Mucosa of gallbladder (tissue), 1 donor: ENCODE measurements around the gene STK38. TPM values are rescaled to one million over a fixed set of nuclear protein-coding genes. Genes with fewer than 3 reads are reported as not detected.
"Not testable (repeated sequence)": the region's sequence is repeated elsewhere in the genome, so short reads cannot be mapped to it uniquely, and the experiment has no call there.

Experiments used
- DNase-seq: peaks from one replicate; pipeline ENCODE4 v3.0.0-alpha.2; 2020; ENCODE audit warnings: low spot score
- total RNA-seq: library from RNA; stranded (reverse); gene quantifications from one replicate; pipeline ENCODE4 v1.2.1, GENCODE V29; 2021
- donor health status: DM: no; HTN: no; CAD: no.

Gene STK38
- total RNA-seq, 1 donor from 2014 or later = 41.6 TPM

- DNase-seq = no peak
Observed at GRCh38 chr6:36487698-36488097, 59.6 kb downstream of the STK38 start.

- DNase-seq = no peak
Observed at GRCh38 chr6:36484736-36485135, 62.5 kb downstream of the STK38 start.

GRCh38 chr6:36483326-36483725 lies 64.0 kb downstream of the STK38 start:
- not testable (repeated sequence) for DNase-seq

- no peak for DNase-seq
Observed at GRCh38 chr6:36479256-36479655, 68.0 kb downstream of the STK38 start.

GRCh38 chr6:36478051-36478526 lies 69.2 kb downstream of the STK38 start:
- no peak for DNase-seq

- DNase-seq = no peak
Observed at GRCh38 chr6:36469946-36470345, 77.3 kb downstream of the STK38 start.

- no peak for DNase-seq
Observed at GRCh38 chr6:36469148-36469661, 78.1 kb downstream of the STK38 start.

- DNase-seq = no peak
Observed at GRCh38 chr6:36467625-36468024, 79.7 kb downstream of the STK38 start.

GRCh38 chr6:36464233-36464632 lies 83.0 kb downstream of the STK38 start:
- DNase-seq = no peak

- no peak for DNase-seq
Observed at GRCh38 chr6:36463676-36464075, 83.6 kb downstream of the STK38 start.

GRCh38 chr6:36461646-36462045 lies 85.6 kb downstream of the STK38 start:
- no peak for DNase-seq

GRCh38 chr6:36460916-36461315 lies 86.4 kb downstream of the STK38 start:
- no peak for DNase-seq

GRCh38 chr6:36459501-36459900 lies 87.8 kb downstream of the STK38 start:
- DNase-seq = no peak

GRCh38 chr6:36455486-36456027 lies 91.7 kb downstream of the STK38 start:
- no peak for DNase-seq

- DNase-seq = not testable (repeated sequence)
Observed at GRCh38 chr6:36452897-36453296, 94.4 kb downstream of the STK38 start.

- not testable (repeated sequence) for DNase-seq
Observed at GRCh38 chr6:36449173-36449572, 98.1 kb downstream of the STK38 start.

- no peak for DNase-seq
Observed at GRCh38 chr6:36445621-36446020, 101.7 kb downstream of the STK38 start.

- DNase-seq = no peak
Observed at GRCh38 chr6:36444470-36444869, 102.8 kb downstream of the STK38 start.

Other genes starting within 250 kb of the STK38 start
- gene BNIP5, start 210.6 kb downstream of the STK38 start, total RNA-seq = 7.4 TPM
- gene ETV7, start 159.8 kb downstream of the STK38 start, total RNA-seq = 2.5 TPM
- gene PXT1, start 104.6 kb downstream of the STK38 start, total RNA-seq = not detected
- gene KCTD20, start 104.5 kb downstream of the STK38 start, total RNA-seq = 37.2 TPM
- gene SRSF3, start 46.9 kb upstream of the STK38 start, total RNA-seq = 190 TPM
- 71.2 TPM for gene CDKN1A, start 131.2 kb upstream of the STK38 start, total RNA-seq
- 0.75 TPM for gene RAB44, start 150.3 kb upstream of the STK38 start, total RNA-seq